Loucy (cell line): ENCODE results near the gene PJVK.

ENCODE experiments used
- H2AFZ ChIP-seq: fragments of 200-600 bp; sonication (generic); 2 replicates; pipeline ENCODE4 v1.6.0; 2016; ENCODE audit warnings: antibody characterized with exemption, mild to moderate bottlenecking, low read length, moderate library complexity
- H3F3A ChIP-seq: fragments of 200-600 bp; 2 replicates; pipeline ENCODE4 v1.6.0; 2016; ENCODE audit warnings: antibody characterized with exemption, low read depth, mild to moderate bottlenecking
- H3K27me3 ChIP-seq: fragments of 200-600 bp; sonication (generic); 2 replicates; pipeline ENCODE4 v1.6.1; 2014; ENCODE audit warnings: low read length, mild to moderate bottlenecking; ENCODE audit not compliant: insufficient read depth, poor library complexity, severe bottlenecking
- H3K36me3 ChIP-seq: fragments of 200-600 bp; sonication (generic); 2 replicates; pipeline ENCODE4 v1.6.1; 2016; ENCODE audit warnings: low read length; ENCODE audit not compliant: insufficient read depth
- H3K4me1 ChIP-seq: fragments of 200-600 bp; sonication (generic); 2 replicates; pipeline ENCODE4 v1.5.1; 2014; ENCODE audit warnings: low read length, mild to moderate bottlenecking; ENCODE audit not compliant: insufficient read depth, poor library complexity, severe bottlenecking
- H3K4me2 ChIP-seq: fragments of 200-600 bp; sonication (generic); 2 replicates; pipeline ENCODE4 v1.6.0; 2014; ENCODE audit warnings: antibody characterized with exemption, low read length, low read depth, mild to moderate bottlenecking; ENCODE audit not compliant: poor library complexity, severe bottlenecking
- H3K4me3 ChIP-seq: fragments of 200-600 bp; sonication (generic); 2 replicates; pipeline ENCODE4 v1.5.1; 2014; ENCODE audit warnings: low read length, mild to moderate bottlenecking, mixed read lengths; ENCODE audit not compliant: poor library complexity, severe bottlenecking
- H3K79me2 ChIP-seq: fragments of 200-600 bp; sonication (generic); 2 replicates; pipeline ENCODE4 v1.6.1; 2014; ENCODE audit warnings: low read length; ENCODE audit not compliant: insufficient read depth
- H3K9ac ChIP-seq: fragments of 200-600 bp; sonication (generic); 2 replicates; pipeline ENCODE4 v1.6.0; 2014; ENCODE audit warnings: mild to moderate bottlenecking, low read depth, low read length, moderate library complexity; ENCODE audit not compliant: poor library complexity, severe bottlenecking
- H3K9me2 ChIP-seq: fragments of 200-600 bp; sonication (generic); replicated peaks from 2 replicates; pipeline ENCODE4 v1.6.1; 2016; ENCODE audit warnings: low read depth, low read length, mixed read lengths
- H3K9me3 ChIP-seq: fragments of 200-600 bp; sonication (generic); 2 replicates; pipeline ENCODE4 v1.6.1; 2014; ENCODE audit warnings: mild to moderate bottlenecking, antibody characterized with exemption, low read length, low read depth; ENCODE audit not compliant: insufficient read depth
- H4K20me1 ChIP-seq: fragments of 200-600 bp; sonication (generic); 2 replicates; pipeline ENCODE4 v1.6.0; 2014; ENCODE audit warnings: antibody characterized with exemption, low read length, mild to moderate bottlenecking; ENCODE audit not compliant: insufficient read depth, poor library complexity, severe bottlenecking
- CTCF ChIP-seq: fragments of 200-600 bp; sonication (generic); conservative IDR thresholded peaks from 2 replicates; pipeline ENCODE4 v1.5.1; 2014; ENCODE audit warnings: mild to moderate bottlenecking, antibody characterized with exemption, low read length
- EZH2phosphoT487 ChIP-seq: fragments of 200-600 bp; IDR thresholded peaks from 2 replicates; pipeline ENCODE4 v1.6.1; 2018; ENCODE audit warnings: antibody characterized with exemption, mild to moderate bottlenecking, moderate library complexity, borderline replicate concordance

PJVK gene

GRCh38 chr2:178477443-178478129 is 26.4 kb downstream of the PJVK start:
- peak overlapping the region; percentile 98 for H2AFZ ChIP-seq
- H3K27me3 ChIP-seq: no peaks in the 10 kb centered on the region
- H3K9ac ChIP-seq: peak overlapping the region; percentile 93
- peaks cover 49% of the 10 kb centered on the region for H3K79me2 ChIP-seq
- peak overlapping the region; percentile 77 for H3K4me2 ChIP-seq
- peaks cover 9% of the 10 kb centered on the region; the same call in 1 of the 2 replicates for H3F3A ChIP-seq
- H4K20me1 ChIP-seq: peaks cover 21% of the 10 kb centered on the region
- no peaks in the 10 kb centered on the region for H3K9me3 ChIP-seq
- H3K4me1 ChIP-seq: peaks cover 35% of the 10 kb centered on the region
- TF ChIP-seq EZH2phosphoT487 (no peak), CTCF (no peak)
- peak overlapping the region; percentile 90 for H3K4me3 ChIP-seq
- H3K9me2 ChIP-seq: no peaks in the 10 kb centered on the region
- H3K36me3 ChIP-seq: no peaks in the 10 kb centered on the region

GRCh38 chr2:178478130-178478438 is 26.9 kb downstream of the PJVK start:
- TF ChIP-seq EZH2phosphoT487 (no peak), CTCF (no peak)
- peaks cover 9% of the 10 kb centered on the region; the same call in 1 of the 2 replicates for H3F3A ChIP-seq

GRCh38 chr2:178478439-178479274 is 27.5 kb downstream of the PJVK start, which contains the start of gene FKBP7:
Gene FKBP7 (minus strand): TSS chr2:178478600. CDS start chr2:178478499, 101 bp downstream.
- H3K27me3 ChIP-seq: no peaks in the 10 kb centered on the region
- no peaks in the 10 kb centered on the region for H3K9me2 ChIP-seq
- peaks cover 9% of the 10 kb centered on the region; the same call in 1 of the 2 replicates for H3F3A ChIP-seq
- peak within 1 kb of the TSS; percentile 90 for H3K4me3 ChIP-seq
- H3K36me3 ChIP-seq: no peaks in the 10 kb centered on the region
- H2AFZ ChIP-seq: peak within 1 kb of the TSS; percentile 98
- H3K4me1 ChIP-seq: peaks cover 44% of the 10 kb centered on the region
- H3K9me3 ChIP-seq: no peaks in the 10 kb centered on the region
- peaks cover 31% of the 10 kb centered on the region for H4K20me1 ChIP-seq
- H3K4me2 ChIP-seq: peak within 1 kb of the TSS; percentile 77
- peak within 1 kb of the TSS; percentile 93 for H3K9ac ChIP-seq
- TF ChIP-seq EZH2phosphoT487 (no peak), CTCF (peak; percentile 90)
- peaks cover 58% of the 10 kb centered on the region for H3K79me2 ChIP-seq

More at GRCh38 chr2:178478130-178478438, 26.9 kb downstream of the PJVK start:
- Histone ChIP-seq H3K4me3 (peak overlapping the region; percentile 90), H3K79me2 (peaks cover 54% of the 10 kb centered on the region), H3K9ac (peak overlapping the region; percentile 93), H3K27me3 (no peaks in the 10 kb centered on the region), H3K4me1 (peaks cover 40% of the 10 kb centered on the region), H4K20me1 (peaks cover 25% of the 10 kb centered on the region), H2AFZ (peak overlapping the region; percentile 98), H3K9me2 (no peaks in the 10 kb centered on the region), H3K4me2 (peak overlapping the region; percentile 77), H3K36me3 (no peaks in the 10 kb centered on the region), H3K9me3 (no peaks in the 10 kb centered on the region)
